Prostate gland (tissue), 2 donors: Measurements from ENCODE around the gene IFT43. TPM values are rescaled to one million over a fixed set of nuclear protein-coding genes. Genes with fewer than 3 reads are reported as not detected.

ENCODE experiments used
- DNase-seq: peaks from one replicate; pipeline ENCODE4 v3.0.0-alpha.2; 2019; ENCODE audit warnings: low spot score
- H3K27ac ChIP-seq, 2 donors: fragments of 200-600 bp; sonication (generic); 2 replicates each; pipeline ENCODE4 v1.5.1; 2017 to 2019
- H3K27me3 ChIP-seq: fragments of 200-600 bp; sonication (generic); replicated peaks from 2 replicates; pipeline ENCODE4 v1.5.1; 2019; ENCODE audit not compliant: insufficient read depth
- H3K36me3 ChIP-seq, 2 donors: fragments of 200-600 bp; sonication (generic); 1 replicate in 1 of 2; 2 replicates in 1 of 2; pipeline versions ENCODE4 v1.5.1 to v1.8.1; 2017 to 2019
- H3K4me1 ChIP-seq: fragments of 200-600 bp; sonication (generic); replicated peaks from 2 replicates; pipeline ENCODE4 v1.5.1; 2019
- H3K4me3 ChIP-seq, 2 donors: fragments of 200-600 bp; sonication (generic); 2 replicates each; pipeline ENCODE4 v1.5.1; 2017 to 2019
- H3K9me3 ChIP-seq: fragments of 200-600 bp; sonication (generic); 2 replicates; pipeline ENCODE4 v1.5.1; 2017
- POLR2A ChIP-seq: fragments of 450-650 bp; IDR thresholded peaks from one replicate; pipeline ENCODE4 v1.6.1; 2016; ENCODE audit warnings: antibody characterized with exemption, mild to moderate bottlenecking
- POLR2AphosphoS5 ChIP-seq: sonication (generic); formaldehyde crosslinking; IDR thresholded peaks from one replicate; pipeline ENCODE4 v1.6.1; 2017; ENCODE audit warnings: antibody characterized with exemption
- WGBS: methylation state at CpG from one replicate; pipeline ENCODE4 v1.1.5; 2018; 5-methylcytosine and 5-hydroxymethylcytosine counted together
- intact Hi-C: fragments of 100-400 bp; cut with DNase I; formaldehyde crosslinking; loops from one replicate; pipeline ENCODE4 v1.14.2; 2022
- total RNA-seq, 2 donors: library from RNA; depleted of rRNA; stranded (reverse); fragments of >200 nt; gene quantifications; one replicate each; pipeline ENCODE4 v1.1.0, GENCODE V29; 2016
- TF ChIP-seq, protein P1 (sequence below), 4 experiments: fragments of 200-600 bp in 2 of 4; fragments of 450-650 bp in 2 of 4; sonication (generic) in 2 of 4; IDR thresholded peaks; 1 replicate in 3 of 4; 2 replicates in 1 of 4; pipeline ENCODE4 v1.5.1; 2016 to 2019; ENCODE audit warnings: antibody characterized with exemption in 4 of 4, mild to moderate bottlenecking in 2 of 4, moderate library complexity in 2 of 4

IFT43 gene
- total RNA-seq, 2 donors from 2014 or later, result 43.1 to 55.9 TPM

GRCh38 chr14:76083796-76084765 lies 98.5 kb downstream of the IFT43 start:
- intact Hi-C loops, result no loop called here
- Histone ChIP-seq H3K36me3 (no peaks in the 10 kb centered on the region), H3K4me1 (no peaks in the 10 kb centered on the region), H3K27me3 (no peaks in the 10 kb centered on the region), H3K4me3 (no peak overlapping the region), H3K27ac (no peak overlapping the region), H3K9me3 (no peaks in the 10 kb centered on the region)
- 84% methylated on average over 25 of the region's 25 CpGs for WGBS
- TF ChIP-seq, protein P1, sequence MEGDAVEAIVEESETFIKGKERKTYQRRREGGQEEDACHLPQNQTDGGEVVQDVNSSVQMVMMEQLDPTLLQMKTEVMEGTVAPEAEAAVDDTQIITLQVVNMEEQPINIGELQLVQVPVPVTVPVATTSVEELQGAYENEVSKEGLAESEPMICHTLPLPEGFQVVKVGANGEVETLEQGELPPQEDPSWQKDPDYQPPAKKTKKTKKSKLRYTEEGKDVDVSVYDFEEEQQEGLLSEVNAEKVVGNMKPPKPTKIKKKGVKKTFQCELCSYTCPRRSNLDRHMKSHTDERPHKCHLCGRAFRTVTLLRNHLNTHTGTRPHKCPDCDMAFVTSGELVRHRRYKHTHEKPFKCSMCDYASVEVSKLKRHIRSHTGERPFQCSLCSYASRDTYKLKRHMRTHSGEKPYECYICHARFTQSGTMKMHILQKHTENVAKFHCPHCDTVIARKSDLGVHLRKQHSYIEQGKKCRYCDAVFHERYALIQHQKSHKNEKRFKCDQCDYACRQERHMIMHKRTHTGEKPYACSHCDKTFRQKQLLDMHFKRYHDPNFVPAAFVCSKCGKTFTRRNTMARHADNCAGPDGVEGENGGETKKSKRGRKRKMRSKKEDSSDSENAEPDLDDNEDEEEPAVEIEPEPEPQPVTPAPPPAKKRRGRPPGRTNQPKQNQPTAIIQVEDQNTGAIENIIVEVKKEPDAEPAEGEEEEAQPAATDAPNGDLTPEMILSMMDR (IDR thresholded peaks at IDR 0.05), result no peak
- no peak for TF ChIP-seq POLR2AphosphoS5
- TF ChIP-seq POLR2A, result no peak
- DNase-seq, result no peak

GRCh38 chr14:76085358-76085757 lies 99.8 kb downstream of the IFT43 start:
- no peak overlapping the region for H3K27ac ChIP-seq
- no peaks in the 10 kb centered on the region for H3K36me3 ChIP-seq
- H3K4me1 ChIP-seq, result no peaks in the 10 kb centered on the region
- no peak overlapping the region for H3K4me3 ChIP-seq
- WGBS, result 84% methylated on average over 3 of the region's 3 CpGs
- no peaks in the 10 kb centered on the region for H3K9me3 ChIP-seq
- H3K27me3 ChIP-seq, result no peaks in the 10 kb centered on the region
- no peak for DNase-seq
- intact Hi-C loops, result loop anchor here (5.0 kb wide), 1 partner anchor 33 kb away; no protein-coding TSS in a partner anchor
- no peak for TF ChIP-seq POLR2A

GRCh38 chr14:76086636-76087035 lies 101.1 kb downstream of the IFT43 start:
- no peaks in the 10 kb centered on the region for H3K36me3 ChIP-seq
- H3K27ac ChIP-seq, result no peak overlapping the region
- DNase-seq, result no peak
- no peak overlapping the region for H3K4me3 ChIP-seq
- intact Hi-C loops, result loop anchor here (5.0 kb wide), 1 partner anchor 34 kb away; no protein-coding TSS in a partner anchor
- whole genome bisulfite sequencing, result 47% methylated on average over 4 of the region's 4 CpGs
- TF ChIP-seq POLR2AphosphoS5 (no peak), POLR2A (no peak)
- TF ChIP-seq, protein P1 (IDR thresholded peaks at IDR 0.05), result no peak
- no peaks in the 10 kb centered on the region for H3K9me3 ChIP-seq
- no peaks in the 10 kb centered on the region for H3K27me3 ChIP-seq
- no peaks in the 10 kb centered on the region for H3K4me1 ChIP-seq

DNA sequence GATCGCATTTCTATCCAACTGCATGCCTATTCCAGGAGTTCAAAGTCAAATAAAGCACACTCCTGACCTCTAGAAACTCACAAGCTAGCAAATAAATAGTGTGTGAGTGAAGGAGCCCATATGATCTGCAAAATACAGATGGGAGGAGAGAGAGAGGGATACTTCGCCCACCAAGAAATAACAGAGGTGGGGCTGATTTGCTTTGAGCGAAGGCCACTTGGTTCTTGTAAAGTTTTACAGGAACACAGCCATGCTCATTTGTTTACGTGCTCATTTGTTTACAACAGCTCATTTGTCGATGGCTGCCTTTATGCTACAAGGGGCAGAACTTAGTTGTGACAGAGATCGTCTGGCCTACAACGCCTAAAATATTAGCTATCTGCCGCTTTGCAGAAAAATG lies 102.8 kb downstream of the IFT43 start:
- intact Hi-C loops, result loop anchor here (5.0 kb wide), 1 partner anchor 36 kb away; no protein-coding TSS in a partner anchor
- WGBS, result 28% methylated on average over 8 of the region's 8 CpGs
- H3K27ac ChIP-seq, result peak overlapping the region; percentile 17 to 63

More for the DNA sequence above, 102.8 kb downstream of the IFT43 start:
- no peak for TF ChIP-seq POLR2AphosphoS5
- TF ChIP-seq, protein P1 (IDR thresholded peaks at IDR 0.05), result no peak
- no peak for TF ChIP-seq POLR2A
- Histone ChIP-seq H3K4me1 (no peaks in the 10 kb centered on the region), H3K9me3 (no peaks in the 10 kb centered on the region), H3K36me3 (no peaks in the 10 kb centered on the region), H3K27me3 (no peaks in the 10 kb centered on the region), H3K4me3 (no peak overlapping the region)
- no peak for DNase-seq
